DND-41 (cell line): Measurements from ENCODE around the gene PCNA.
A peak's percentile ranks its signal among the peaks of the same experiment; 100 is the strongest.

Source experiments
- ATAC-seq: fragments of 200-7000 bp; cut with Tn5 transposase; 3 replicates; pipeline ENCODE4 v1.9.1; 2021; ENCODE audit warnings: low read depth; ENCODE audit not compliant: insufficient read depth
- DNase-seq: peaks from one replicate; pipeline ENCODE4 v3.0.0-alpha.2; 2020
- H2AFZ ChIP-seq: 2 replicates; pipeline ENCODE4 v1.6.0; 2012; ENCODE audit warnings: low read depth, low read length
- H3K27ac ChIP-seq: 2 replicates; pipeline ENCODE4 v1.5.1; 2012; ENCODE audit warnings: low read length, inconsistent platforms
- H3K27me3 ChIP-seq: fragments of 200-600 bp; sonication (generic); 2 replicates; pipeline ENCODE4 v1.6.0; 2012; ENCODE audit warnings: low read length, mild to moderate bottlenecking, inconsistent platforms; ENCODE audit not compliant: insufficient read depth, poor library complexity
- H3K36me3 ChIP-seq: 2 replicates; pipeline ENCODE4 v1.5.1; 2012; ENCODE audit warnings: low read length, inconsistent platforms; ENCODE audit not compliant: insufficient read depth
- H3K4me1 ChIP-seq: 2 replicates; pipeline ENCODE4 v1.5.1; 2012; ENCODE audit warnings: mild to moderate bottlenecking, low read length; ENCODE audit not compliant: insufficient read depth
- H3K4me2 ChIP-seq: 2 replicates; pipeline ENCODE4 v1.6.0; 2012; ENCODE audit warnings: mild to moderate bottlenecking, moderate library complexity, low read length, inconsistent platforms; ENCODE audit not compliant: insufficient read depth
- H3K4me3 ChIP-seq, 2 experiments: fragments of 200-600 bp in 1 of 2; shearing (Covaris generic) in 1 of 2; 2 replicates each; pipeline ENCODE4 v1.5.1; 2012 to 2016; ENCODE audit warnings: inconsistent platforms in 2 of 2, low read length in 2 of 2, mild to moderate bottlenecking in 2 of 2, low read depth in 1 of 2, moderate library complexity in 1 of 2
- H3K79me2 ChIP-seq: 2 replicates; pipeline ENCODE4 v1.6.0; 2012; ENCODE audit warnings: low read length, inconsistent platforms; ENCODE audit not compliant: insufficient read depth
- H3K9ac ChIP-seq: 2 replicates; pipeline ENCODE4 v1.6.0; 2012; ENCODE audit warnings: low read depth, mild to moderate bottlenecking, inconsistent platforms, low read length, moderate library complexity
- H3K9me3 ChIP-seq: 2 replicates; pipeline ENCODE4 v1.5.1; 2012; ENCODE audit warnings: low read length, moderate library complexity, mild to moderate bottlenecking, inconsistent platforms; ENCODE audit not compliant: insufficient read depth, severe bottlenecking
- H4K20me1 ChIP-seq: 2 replicates; pipeline ENCODE4 v1.6.0; 2012; ENCODE audit warnings: low read length; ENCODE audit not compliant: insufficient read depth
- EZH2 ChIP-seq: IDR thresholded peaks from 3 replicates; pipeline ENCODE4 v1.6.1; 2012; ENCODE audit warnings: borderline replicate concordance, low read depth, mild to moderate bottlenecking, moderate library complexity, low read length, inconsistent platforms; ENCODE audit not compliant: severe bottlenecking
- TF ChIP-seq, protein P1 (sequence below): IDR thresholded peaks from 2 replicates; pipeline ENCODE4 v1.5.1; 2012; ENCODE audit warnings: borderline replicate concordance, low read length, moderate library complexity, mild to moderate bottlenecking; ENCODE audit not compliant: poor library complexity, severe bottlenecking; ENCODE audit errors: extremely low read depth

Gene PCNA

DNA sequence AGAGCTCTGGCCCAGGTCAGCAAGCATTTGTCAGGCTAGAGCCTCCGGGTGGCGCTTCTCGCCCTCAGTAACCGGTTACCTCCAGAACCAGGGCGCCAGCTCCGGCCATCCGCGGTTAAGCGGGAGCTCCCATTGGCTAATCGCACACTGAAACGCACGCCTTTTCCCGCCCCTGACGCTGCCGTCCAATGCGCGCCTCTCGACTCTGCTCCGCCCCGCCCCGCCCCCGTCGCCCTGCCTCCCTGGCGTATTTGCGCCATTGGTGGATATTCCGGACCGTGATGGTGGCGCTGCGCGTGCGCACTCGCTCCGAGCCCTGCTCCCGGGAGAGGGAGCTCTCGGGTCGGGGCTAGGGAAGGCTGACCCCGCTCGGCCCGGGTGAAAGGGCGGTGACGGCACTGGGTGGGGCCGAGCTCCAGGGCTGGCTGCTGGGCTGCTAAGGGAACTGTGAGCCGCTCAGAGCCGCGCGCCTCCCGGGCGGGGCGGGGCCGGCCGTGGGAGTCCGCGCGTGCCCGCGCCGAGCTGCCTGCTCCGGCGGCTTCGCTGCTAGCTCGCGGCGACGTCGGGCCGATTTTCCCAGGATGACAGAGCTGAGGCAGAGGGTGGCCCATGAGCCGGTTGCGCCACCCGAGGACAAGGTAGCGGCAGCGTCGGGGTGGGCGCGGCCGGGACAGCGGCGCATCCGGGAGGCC lies 6.9 kb upstream of the PCNA start, which contains the start of gene CDS2:
Gene CDS2, plus strand, starts transcription at position 497 of the 692 bp plus-strand sequence. Its CDS starts 85 bp downstream, at position 582.
- H3K27ac ChIP-seq, result peak within 1 kb of the TSS; percentile 79

DNA sequence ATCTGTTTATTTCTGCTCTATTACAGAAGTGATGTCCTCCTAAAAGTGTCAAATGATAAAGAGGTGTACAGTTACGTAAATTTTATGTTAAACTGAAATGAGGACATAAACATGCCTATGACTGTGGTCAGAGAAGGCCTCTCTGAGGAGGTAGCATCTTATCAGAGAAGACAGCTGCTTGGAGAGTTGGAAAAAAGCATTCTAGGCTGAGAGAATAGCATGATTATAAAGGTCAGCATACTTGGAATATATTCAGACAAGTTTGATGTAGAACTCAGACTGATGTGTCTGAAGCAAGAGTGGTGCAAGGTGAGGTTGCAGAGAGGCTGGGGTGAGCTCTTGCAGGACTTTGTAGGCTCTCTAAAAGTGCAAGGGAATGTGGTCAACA lies 3.1 kb upstream of the PCNA start:
- Histone ChIP-seq H3K27ac (no peak overlapping the region), H3K4me3 (no peak overlapping the region), H3K27me3 (no peaks in the 10 kb centered on the region), H3K9ac (no peak overlapping the region), H3K4me2 (no peak overlapping the region), H2AFZ (no peak overlapping the region), H4K20me1 (peaks cover 18% of the 10 kb centered on the region), H3K36me3 (peaks cover 17% of the 10 kb centered on the region), H3K9me3 (no peaks in the 10 kb centered on the region), H3K79me2 (peaks cover 67% of the 10 kb centered on the region), H3K4me1 (peaks cover 39% of the 10 kb centered on the region)
- TF ChIP-seq EZH2, result no peak
- TF ChIP-seq, protein P1, sequence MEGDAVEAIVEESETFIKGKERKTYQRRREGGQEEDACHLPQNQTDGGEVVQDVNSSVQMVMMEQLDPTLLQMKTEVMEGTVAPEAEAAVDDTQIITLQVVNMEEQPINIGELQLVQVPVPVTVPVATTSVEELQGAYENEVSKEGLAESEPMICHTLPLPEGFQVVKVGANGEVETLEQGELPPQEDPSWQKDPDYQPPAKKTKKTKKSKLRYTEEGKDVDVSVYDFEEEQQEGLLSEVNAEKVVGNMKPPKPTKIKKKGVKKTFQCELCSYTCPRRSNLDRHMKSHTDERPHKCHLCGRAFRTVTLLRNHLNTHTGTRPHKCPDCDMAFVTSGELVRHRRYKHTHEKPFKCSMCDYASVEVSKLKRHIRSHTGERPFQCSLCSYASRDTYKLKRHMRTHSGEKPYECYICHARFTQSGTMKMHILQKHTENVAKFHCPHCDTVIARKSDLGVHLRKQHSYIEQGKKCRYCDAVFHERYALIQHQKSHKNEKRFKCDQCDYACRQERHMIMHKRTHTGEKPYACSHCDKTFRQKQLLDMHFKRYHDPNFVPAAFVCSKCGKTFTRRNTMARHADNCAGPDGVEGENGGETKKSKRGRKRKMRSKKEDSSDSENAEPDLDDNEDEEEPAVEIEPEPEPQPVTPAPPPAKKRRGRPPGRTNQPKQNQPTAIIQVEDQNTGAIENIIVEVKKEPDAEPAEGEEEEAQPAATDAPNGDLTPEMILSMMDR, result no peak
- ATAC-seq (no peak), DNase-seq (no peak)

More for the DNA sequence above, 6.9 kb upstream of the PCNA start, which contains the start of gene CDS2:
- ATAC-seq (peak; percentile 89), DNase-seq (peak; percentile 100)
- H3K36me3 ChIP-seq, result peaks cover 6% of the 10 kb centered on the region; the same call in 1 of the 2 replicates
- H4K20me1 ChIP-seq, result peaks cover 12% of the 10 kb centered on the region; the same call in 1 of the 2 replicates
- H3K27me3 ChIP-seq, result no peaks in the 10 kb centered on the region
- no peak for TF ChIP-seq EZH2
- TF ChIP-seq, protein P1, result peak; percentile 63
- H3K4me1 ChIP-seq, result peaks cover 32% of the 10 kb centered on the region
- H3K9me3 ChIP-seq, result no peaks in the 10 kb centered on the region
- H3K9ac ChIP-seq, result peak within 1 kb of the TSS; percentile 89
- H3K4me3 ChIP-seq, result peak within 1 kb of the TSS; percentile 52 to 78
- H3K79me2 ChIP-seq, result peaks cover 73% of the 10 kb centered on the region
- peak within 1 kb of the TSS; percentile 87 for H3K4me2 ChIP-seq
- H2AFZ ChIP-seq, result peak within 1 kb of the TSS; percentile 88

DNA sequence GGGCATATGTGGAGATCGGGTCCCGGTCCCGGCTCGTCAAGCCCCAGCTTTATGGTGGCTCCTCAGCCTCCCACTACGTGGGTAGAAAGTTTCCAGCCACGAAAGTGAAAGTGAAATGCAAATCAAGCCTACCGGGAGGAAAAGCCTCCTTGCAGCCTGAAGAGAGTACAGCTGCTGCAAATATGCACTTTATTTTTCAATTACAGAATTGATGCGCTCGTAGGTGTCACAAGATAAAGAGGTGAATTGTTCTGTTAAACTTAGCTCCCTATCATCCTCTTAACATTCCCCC lies 373 bp upstream of the PCNA start:
- peak overlapping the region; percentile 99 for H3K9ac ChIP-seq
- ATAC-seq (no peak), DNase-seq (no peak)
- peaks cover 75% of the 10 kb centered on the region for H3K79me2 ChIP-seq
- no peaks in the 10 kb centered on the region for H3K9me3 ChIP-seq
- H3K4me2 ChIP-seq, result peak overlapping the region; percentile 88
- H3K4me3 ChIP-seq, result peak overlapping the region; percentile 28 to 97
- peaks cover 41% of the 10 kb centered on the region for H4K20me1 ChIP-seq
- H3K27me3 ChIP-seq, result no peaks in the 10 kb centered on the region
- H2AFZ ChIP-seq, result peak overlapping the region; percentile 60
- peak overlapping the region; percentile 76 for H3K27ac ChIP-seq
- TF ChIP-seq, protein P1, result no peak
- no peak for TF ChIP-seq EZH2
- H3K4me1 ChIP-seq, result peaks cover 54% of the 10 kb centered on the region
- H3K36me3 ChIP-seq, result peaks cover 44% of the 10 kb centered on the region

DNA sequence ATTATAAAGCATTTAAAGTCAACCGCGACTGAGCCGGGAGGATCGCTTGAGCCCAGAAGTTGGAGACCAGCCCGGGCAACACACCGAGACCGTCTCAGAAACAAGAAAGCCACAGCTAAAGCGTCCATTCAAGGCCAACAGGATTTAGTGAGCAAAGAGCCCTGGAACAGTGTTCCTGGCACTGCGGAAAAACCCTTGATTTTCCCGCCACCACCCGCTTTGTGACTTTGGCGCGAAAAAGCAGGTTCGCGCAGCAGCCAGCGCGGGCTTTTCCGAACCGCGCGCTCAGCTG lies 669 bp downstream of the PCNA start:
- peak overlapping the region; percentile 100 for H3K27ac ChIP-seq
- H3K4me3 ChIP-seq, result peak overlapping the region; percentile 57 to 97
- no peak for DNase-seq
- H3K9ac ChIP-seq, result peak overlapping the region; percentile 99
- no peaks in the 10 kb centered on the region for H3K9me3 ChIP-seq
- ATAC-seq, result no peak
- H3K4me1 ChIP-seq, result peaks cover 59% of the 10 kb centered on the region
- H2AFZ ChIP-seq, result peak overlapping the region; percentile 91
- peaks cover 55% of the 10 kb centered on the region for H3K36me3 ChIP-seq
- no peaks in the 10 kb centered on the region for H3K27me3 ChIP-seq
- peak overlapping the region; percentile 88 for H3K4me2 ChIP-seq
- peaks cover 78% of the 10 kb centered on the region for H3K79me2 ChIP-seq
- TF ChIP-seq EZH2, result no peak
- TF ChIP-seq, protein P1, result peak; percentile 3
- H4K20me1 ChIP-seq, result peaks cover 50% of the 10 kb centered on the region
